ENCODE data around the gene SEC24C. TPM values are rescaled to one million over a fixed set of nuclear protein-coding genes. Genes with fewer than 3 reads are reported as not detected.

Gene SEC24C
- total and polyA plus RNA-seq, 8 donors = 23.3 to 42.5 (median 32.8) TPM

GRCh38 chr10:73788864-73789658 lies 44.9 kb downstream of the SEC24C start:
- Histone ChIP-seq H3K27me3 (no peaks in the 10 kb centered on the region), H3K36me3 (peaks cover 10 to 49% (median 36%) of the 10 kb centered on the region in 3 donors), H3K4me3 (no peak overlapping the region), H3K27ac (no peak overlapping the region), H3K4me1 (peaks cover 9 to 20% (median 14%) of the 10 kb centered on the region in 3 donors), H3K9me3 (no peaks in the 10 kb centered on the region)
- FAIRE-seq = no peak
- TF ChIP-seq CTCF (IDR thresholded peaks at IDR 0.05) = no peak
- intact Hi-C loops (cut with DNase I) = no loop called here
- no peak for ATAC-seq
- no peak for DNase-seq
- 84 to 87% methylated on average over 17 of the region's 17 CpGs for WGBS, 2 donors

GRCh38 chr10:73789659-73790055 lies 45.5 kb downstream of the SEC24C start:
- FAIRE-seq = no peak
- TF ChIP-seq CTCF (IDR thresholded peaks at IDR 0.05) = no peak
- Histone ChIP-seq H3K36me3 (peaks cover 10 to 55% (median 36%) of the 10 kb centered on the region in 3 donors), H3K4me3 (no peak overlapping the region), H3K27ac (no peak overlapping the region), H3K9me3 (no peaks in the 10 kb centered on the region), H3K27me3 (no peaks in the 10 kb centered on the region), H3K4me1 (peaks cover 9 to 20% (median 14%) of the 10 kb centered on the region in 3 donors)
- WGBS, 2 donors = 87% methylated on average over 10 of the region's 10 CpGs
- no peak for DNase-seq
- intact Hi-C loops (cut with DNase I) = no loop called here
- ATAC-seq = no peak

DNA sequence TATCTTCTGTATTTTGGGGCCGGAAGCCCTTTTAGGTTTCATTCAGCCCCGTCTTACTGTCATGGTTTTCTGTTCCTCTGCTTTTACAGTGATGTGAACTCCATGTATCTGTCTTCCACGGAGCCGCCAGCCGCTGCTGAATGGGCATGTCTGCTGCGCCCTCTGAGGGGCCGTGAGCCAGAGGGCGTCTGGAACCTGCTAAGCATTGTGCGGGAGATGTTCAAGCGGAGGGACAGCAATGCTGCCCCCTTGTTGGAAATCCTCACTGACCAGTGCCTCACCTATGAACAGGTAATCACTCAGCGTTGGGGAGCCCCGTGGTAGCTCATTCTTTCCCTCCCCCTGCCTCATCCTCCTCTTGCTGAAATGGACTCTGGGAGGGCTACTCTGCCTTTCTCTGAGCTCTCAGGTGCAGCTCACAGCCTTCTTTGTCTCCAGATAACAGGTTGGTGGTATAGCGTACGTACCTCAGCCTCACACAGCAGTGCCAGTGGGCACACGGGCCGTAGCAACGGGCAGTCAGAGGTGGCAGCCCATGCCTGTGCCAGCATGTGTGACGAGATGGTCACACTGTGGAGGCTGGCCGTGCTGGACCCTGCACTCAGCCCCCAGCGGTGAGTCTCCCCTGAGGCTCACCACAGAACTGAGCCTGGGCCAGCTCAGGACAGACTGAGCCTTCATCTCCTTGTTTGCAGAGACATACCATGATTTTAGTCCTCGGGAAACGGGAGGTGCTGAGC lies 46.9 kb downstream of the SEC24C start:
- no peak for ATAC-seq
- WGBS, 2 donors = 91 to 92% methylated on average over 22 of the region's 22 CpGs
- Histone ChIP-seq H3K4me1 (peaks cover 9 to 20% (median 14%) of the 10 kb centered on the region in 3 donors), H3K4me3 (no peak overlapping the region), H3K36me3 (peaks cover 10 to 68% (median 36%) of the 10 kb centered on the region in 3 donors), H3K27me3 (no peaks in the 10 kb centered on the region), H3K9me3 (no peaks in the 10 kb centered on the region), H3K27ac (no peak overlapping the region)
- TF ChIP-seq CTCF (IDR thresholded peaks at IDR 0.05) = no peak
- DNase-seq = no peak
- FAIRE-seq = no peak
- intact Hi-C loops (cut with DNase I) = no loop called here

- intact Hi-C loops (cut with DNase I) = no loop called here
- Histone ChIP-seq H3K9me3 (no peaks in the 10 kb centered on the region), H3K27me3 (no peaks in the 10 kb centered on the region), H3K36me3 (peaks cover 10 to 77% (median 36%) of the 10 kb centered on the region in 3 donors), H3K27ac (no peak overlapping the region), H3K4me1 (peaks cover 4 to 14% (median 9%) of the 10 kb centered on the region in 3 donors), H3K4me3 (no peak overlapping the region)
- ATAC-seq (no peak), DNase-seq (peak in 2 of 6 donors; percentile 27 to 49), FAIRE-seq (no peak)
- 93 to 97% methylated on average over 26 of the region's 26 CpGs for WGBS, 2 donors
- TF ChIP-seq CTCF (IDR thresholded peaks at IDR 0.05) = no peak
These were observed 47.8 kb downstream of the SEC24C start for GRCh38 chr10:73791871-73792400.
